GM18907 (cell line): Measurements from ENCODE around the gene KRT7.
"Not testable (repeated sequence)": the region's sequence is repeated elsewhere in the genome, so short reads cannot be mapped to it uniquely, and the experiment has no call there.

Experiments used
- ATAC-seq: cut with Tn5 transposase; IDR thresholded peaks from one replicate; pipeline ENCODE4 v1.9.1; 2021; ENCODE audit warnings: mild to moderate bottlenecking, moderate library complexity; ENCODE audit not compliant: unreplicated experiment

The KRT7 gene

DNA sequence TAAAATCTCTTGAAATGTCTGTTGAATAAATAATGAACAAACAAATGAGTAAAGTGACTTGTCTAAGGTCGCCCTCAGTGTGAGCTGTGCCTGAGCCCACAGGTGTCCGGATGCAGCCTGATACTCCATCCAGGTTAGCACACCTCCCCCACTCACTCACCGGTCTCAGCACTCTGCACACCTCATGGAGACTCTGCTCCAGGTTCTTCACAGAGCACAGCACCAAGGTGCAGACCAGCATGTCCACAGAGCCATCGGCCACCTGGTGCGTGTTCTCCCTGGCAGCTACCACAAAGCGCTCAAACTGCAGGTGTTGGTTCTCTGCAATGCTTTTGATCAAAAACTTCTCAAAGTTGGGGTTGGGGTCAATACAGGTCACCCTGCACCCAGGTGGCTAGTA, 4.1 kb upstream of the KRT7 start:
- no peak for ATAC-seq

DNA sequence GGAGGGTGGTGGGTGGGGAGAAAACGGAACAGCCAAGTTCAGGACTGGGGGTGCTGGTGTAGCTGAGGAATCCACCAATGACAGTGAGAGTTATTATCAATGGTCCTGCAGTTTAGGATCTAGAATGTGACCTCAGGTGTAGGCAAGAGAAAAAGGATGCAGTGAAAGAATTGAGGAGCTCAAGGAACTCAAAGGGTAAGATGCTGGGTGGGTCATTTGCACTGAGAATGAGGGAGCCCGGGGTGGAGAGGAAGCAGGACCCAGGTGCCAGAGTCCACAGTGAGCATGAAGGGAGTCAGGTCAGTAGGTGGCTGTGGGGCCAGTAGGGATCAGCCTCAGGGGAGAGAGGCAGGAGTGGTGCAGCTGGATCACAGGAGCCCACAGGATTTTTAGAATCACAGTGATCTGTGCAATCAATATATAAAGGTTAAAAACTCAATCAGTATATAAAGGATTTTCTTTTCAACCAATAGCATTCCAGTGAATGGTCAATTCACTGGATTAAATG, 3.2 kb upstream of the KRT7 start:
- no peak for ATAC-seq

DNA sequence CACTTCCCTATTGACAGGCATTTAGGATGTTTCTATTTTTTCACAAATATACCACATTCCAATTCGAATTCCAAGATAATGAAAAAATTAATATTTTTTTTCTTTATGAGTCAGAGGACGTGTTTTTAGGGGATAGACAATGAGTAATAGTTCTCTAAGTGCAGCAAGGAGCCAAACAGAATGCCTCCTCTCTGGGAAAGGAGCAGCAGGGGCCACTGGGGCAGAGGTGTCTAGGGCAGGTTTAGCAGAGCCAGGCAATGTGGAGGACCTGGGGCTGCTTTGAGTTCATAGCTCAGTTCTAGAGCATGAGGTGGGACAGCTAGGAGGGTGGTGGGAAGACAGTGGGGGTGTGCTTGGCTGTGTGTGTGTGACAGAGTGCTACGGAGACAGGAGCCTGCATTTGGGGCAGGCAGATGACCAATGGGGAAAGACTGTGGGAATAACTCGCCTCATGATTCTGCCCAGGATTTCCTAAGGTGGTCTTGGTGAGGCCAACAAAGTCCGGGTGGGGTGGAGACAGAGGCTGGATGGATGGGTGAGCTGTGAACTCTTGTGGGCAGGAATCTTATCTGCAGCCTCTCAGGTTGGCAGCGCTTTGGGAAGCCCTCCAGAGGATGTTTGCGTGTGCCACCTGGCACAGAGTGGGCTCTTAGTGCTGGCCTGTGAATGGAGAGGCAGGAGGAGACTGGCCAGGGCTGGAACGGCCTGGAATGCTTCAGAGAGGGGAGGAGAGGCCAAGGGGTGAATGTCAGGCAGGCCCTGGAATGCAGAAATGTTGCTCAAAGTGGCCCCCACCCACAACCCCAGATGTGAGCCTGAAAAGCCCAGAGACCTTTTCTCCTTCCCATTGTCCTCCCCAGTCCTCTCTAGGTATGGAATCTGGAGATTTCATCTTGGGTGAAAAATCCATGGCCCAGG, 2.4 kb upstream of the KRT7 start:
- ATAC-seq = no peak

DNA sequence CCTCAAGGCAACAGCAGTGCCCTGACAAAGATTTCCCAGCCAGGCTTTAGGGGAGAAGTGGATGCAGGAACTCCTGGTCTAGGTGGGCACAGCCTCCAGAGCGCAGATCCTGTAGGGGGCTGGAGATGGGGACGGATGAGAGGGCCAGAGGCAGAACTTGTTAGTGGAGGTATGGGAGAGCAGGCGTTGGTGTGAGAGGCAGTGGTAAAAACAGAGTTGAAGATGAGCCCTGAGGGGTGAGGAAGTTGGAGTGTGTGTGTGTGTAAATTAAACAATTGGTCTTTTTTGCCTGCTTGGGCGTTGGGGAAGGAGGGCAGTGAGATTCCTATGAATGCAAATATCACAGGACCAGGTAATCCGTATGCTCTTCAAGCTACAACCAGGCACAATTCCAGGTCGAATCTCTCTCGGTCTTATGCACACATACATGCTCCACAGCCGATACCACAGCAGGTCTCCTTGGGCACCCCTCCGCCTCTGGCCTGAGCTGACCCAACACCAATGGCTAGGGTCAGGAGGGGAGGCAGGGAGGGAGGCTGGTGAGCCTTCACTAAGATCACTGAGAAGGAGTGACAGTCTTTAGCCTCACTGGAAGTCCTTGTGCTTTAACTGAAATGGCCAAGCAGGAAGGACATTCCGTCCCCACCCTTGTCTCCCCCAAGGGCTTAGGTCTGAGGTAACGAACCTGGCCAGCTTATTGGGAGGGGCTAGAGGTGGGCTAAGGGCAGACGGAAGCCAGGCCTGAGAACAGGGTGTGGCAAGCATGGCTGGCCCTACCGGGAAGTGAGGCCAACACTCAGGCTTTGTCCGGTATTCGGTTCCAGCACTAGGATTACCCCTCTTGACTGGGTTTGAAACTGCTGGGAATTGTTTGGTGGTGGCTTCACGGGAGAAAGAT, 1.5 kb upstream of the KRT7 start:
- no peak for ATAC-seq

DNA sequence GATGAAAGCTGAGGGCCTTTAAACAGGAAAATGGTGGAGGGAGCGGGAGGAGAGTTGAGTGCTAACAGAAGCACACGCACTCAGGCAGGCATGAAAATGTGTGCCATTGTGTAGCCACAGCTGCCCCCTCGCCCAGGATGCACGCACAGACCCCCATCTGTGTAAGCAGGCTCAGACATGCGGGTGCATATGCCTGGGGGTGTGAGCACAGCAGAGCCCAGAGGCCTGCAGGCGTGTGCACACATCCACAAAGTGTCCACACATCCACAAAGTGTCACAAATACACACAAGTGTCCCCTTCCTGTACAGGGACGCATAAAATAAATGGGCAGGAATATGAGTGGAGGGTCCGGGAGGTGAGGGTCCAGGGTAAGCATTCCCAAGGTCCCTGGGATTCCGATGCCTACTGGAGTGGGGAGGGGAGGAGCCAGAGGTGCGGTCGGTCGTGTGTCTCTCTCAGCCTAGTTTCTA, 805 bp upstream of the KRT7 start:
- ATAC-seq = no peak

DNA sequence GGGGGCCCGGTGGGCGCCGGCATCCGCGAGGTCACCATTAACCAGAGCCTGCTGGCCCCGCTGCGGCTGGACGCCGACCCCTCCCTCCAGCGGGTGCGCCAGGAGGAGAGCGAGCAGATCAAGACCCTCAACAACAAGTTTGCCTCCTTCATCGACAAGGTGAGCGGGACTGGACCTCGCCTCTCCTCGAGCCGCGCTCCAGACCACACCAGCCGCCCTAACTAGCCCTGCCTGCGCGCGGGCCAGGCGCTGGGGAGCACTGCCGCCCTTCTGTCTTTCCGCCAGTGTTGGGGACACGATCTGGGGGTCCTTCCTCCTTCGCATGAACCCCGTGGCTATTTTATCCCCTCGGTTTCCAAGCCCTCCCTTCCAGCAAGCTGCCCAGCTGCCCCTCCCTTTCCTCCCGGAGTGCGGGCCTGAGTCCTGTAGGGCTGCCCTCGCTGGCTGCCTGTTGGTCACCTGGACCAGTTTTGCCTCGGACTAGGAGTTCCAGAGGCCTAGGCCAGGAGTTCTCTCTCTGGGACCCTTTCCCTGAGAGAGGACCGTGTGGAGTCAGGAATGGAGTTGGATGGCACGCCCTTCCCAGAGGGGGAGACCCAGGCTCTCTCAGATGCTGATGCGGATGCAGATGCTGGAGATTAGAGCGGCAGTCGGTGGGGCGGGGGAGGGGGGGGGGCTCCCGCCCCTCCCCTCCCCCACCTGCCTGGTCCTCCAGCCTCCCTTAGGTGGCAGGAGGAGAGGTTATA, 592 bp downstream of the KRT7 start:
- no peak for ATAC-seq

DNA sequence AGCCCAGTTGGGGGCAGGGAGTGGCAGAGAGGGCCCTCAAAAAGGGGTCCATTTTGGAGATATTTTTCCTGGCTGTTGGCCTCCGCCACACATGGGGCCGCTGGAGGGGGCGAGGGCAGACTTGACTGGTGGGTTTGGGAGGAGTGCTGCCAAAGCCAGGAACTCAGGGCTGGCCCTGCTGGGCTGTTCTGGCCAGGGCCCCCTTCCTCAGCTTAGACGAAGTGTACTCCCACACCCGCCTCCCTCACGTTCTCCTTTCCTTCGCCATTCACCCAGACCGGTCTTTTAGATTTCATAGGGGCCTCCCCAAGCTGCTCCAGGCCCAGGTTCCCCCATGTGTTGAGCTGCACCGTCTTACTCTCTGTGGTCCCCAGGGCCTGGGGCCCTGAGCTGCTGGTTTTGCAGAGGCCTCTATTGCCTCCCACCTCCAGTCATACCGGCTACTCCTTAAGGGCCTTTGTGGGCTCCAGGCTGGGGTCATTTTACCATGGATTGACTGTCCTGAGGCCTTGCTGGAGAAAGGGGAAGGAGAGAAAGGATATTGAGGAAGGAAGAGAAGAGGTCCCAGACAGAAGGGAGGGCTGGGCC, 1.3 kb downstream of the KRT7 start:
- no peak for ATAC-seq

DNA sequence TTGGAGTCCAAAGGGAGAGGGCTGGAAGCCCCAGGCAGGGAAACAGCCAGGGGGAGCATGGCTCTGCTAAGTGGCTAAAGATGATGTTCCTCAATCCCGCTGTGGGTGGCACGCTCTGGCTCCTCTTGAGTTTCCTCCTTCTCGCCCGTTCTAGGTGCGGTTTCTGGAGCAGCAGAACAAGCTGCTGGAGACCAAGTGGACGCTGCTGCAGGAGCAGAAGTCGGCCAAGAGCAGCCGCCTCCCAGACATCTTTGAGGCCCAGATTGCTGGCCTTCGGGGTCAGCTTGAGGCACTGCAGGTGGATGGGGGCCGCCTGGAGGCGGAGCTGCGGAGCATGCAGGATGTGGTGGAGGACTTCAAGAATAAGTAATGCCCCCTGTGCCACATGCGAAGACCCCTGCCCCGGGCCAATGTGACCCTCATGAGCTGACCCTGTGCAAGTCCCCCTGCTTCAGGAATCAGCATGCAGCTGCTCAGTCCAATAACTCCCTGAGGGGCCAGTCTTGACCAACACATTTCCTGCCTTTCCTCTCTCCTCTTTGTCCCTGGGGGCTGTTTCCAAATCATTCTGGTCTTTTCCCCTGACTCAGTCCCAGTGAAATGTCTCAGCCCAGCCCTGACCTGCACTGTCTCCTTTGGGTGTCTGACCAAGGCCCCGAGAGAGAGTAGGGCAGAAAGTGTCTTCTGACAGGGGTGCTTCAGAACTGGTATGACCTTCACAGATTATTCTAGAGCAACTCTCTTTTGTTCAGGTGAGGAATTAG, 2.1 kb downstream of the KRT7 start:
- no peak for ATAC-seq

DNA sequence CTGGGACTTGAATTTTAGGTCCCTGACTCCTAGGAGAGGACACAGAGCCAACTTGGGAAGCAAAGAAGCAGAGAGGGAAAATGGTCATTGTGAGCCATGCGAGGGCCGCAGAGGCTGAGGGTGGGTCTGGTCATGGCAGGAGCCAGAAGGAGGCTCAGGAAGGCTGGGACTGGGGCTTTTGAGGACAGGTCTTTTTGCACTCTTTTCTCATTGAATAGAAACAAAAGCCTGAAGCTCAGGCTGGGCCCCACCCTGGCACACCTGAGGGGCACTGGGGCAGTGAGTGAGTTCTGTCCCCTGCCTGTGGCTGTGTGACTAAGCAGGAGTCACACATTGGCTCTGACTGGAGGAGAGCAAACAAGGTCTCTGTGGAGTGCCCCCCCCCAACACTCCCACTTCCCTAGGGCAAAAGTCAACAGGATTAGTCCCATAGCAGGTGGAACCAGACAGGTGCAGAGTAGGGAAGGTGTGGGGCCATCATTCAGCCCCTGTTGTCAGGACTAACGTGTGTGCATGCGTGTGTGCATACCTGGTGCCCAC, 2.8 kb downstream of the KRT7 start:
- no peak for ATAC-seq

DNA sequence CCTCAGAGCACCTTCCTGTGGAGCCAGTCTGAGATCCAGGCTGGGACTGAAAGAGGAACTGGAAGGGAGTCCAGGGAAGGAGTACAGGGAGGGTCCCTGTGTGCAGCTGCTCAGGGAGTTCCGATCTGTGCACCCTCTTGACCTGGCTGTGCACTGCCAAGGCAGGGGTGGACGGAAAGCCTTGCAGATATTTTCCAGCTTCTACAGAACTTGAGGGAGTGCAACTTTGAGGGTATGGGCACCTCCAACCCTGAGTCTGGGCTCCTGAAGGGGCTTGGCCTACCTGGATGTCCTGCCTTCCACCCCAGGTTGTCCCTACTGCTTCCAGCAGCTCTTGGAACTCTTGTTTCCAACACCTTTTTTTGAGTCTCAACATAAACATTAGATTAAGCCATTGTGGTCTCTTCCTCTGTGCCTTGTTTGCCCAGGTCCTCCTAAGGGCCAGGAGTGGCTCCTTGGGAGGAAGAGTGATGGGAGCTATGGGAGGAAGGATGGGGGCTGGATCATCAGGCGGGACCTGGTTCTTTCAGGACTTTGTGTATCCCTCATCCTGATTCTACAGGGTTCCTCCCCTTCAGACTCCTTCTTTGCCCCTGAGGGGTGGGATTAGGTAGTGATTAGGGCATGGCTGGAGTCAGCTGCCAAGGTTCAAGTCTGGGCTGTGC, 3.5 kb downstream of the KRT7 start:
- no peak for ATAC-seq

DNA sequence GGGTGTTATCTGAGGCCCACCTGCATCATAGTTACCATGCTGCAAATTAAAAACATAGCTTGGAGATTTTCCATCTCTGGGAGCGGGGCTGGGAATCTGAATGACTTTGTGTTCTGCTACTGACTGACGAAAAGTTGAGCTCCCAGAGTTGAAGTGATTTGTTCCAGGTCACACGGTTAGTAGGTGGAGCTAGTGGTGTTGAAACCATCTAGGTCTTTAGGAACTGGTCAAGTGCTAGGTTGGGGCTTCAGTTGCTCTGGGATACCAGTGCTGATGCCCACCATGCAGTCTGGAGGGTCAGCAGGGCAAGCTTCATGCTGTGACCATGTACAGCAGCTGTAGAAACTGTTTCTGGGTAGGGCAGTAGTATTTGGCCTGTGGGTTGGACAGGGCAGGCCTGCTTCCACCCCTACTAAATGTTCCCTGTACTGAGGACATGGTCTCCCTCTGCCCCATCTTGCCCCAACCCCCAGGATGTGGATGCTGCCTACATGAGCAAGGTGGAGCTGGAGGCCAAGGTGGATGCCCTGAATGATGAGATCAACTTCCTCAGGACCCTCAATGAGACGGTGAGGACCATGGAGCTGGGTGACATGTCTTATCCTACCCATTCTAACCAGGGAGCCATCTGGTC, 5.3 kb downstream of the KRT7 start:
- no peak for ATAC-seq

DNA sequence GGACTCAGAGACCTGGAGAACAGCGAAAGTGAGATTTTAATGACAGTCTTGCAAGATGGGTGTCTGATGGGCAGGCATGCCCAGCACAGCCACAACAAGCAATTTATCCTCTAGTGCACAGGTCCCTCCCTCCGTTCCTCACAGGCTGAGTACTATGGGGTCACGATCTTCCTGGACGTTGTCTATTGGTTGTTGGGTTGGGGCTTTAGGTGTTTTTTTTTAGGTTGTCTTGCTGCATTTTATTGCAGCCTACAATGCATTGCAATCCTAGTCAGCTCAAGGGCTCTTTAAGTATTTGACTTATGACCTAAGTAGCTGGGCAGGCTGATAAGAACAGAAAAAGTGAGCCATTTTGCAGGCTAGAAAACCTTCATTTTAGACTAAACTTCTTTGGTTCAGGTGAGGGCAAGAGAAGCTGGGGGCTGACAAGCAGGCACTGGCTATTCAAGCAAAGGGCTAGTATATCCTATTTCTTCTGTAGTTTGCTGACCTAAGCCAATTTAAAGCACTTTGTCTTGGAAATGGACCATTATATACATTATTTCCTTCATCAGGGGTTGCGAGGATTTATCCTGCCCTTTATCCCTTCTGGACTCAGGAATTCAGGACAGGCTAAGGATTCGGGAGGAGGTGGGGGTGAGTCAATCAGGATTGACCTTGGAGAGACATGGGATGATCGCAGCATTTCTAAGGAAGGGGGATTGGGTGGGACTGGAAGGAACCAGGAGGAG, 6.0 kb downstream of the KRT7 start:
- ATAC-seq = no peak

DNA sequence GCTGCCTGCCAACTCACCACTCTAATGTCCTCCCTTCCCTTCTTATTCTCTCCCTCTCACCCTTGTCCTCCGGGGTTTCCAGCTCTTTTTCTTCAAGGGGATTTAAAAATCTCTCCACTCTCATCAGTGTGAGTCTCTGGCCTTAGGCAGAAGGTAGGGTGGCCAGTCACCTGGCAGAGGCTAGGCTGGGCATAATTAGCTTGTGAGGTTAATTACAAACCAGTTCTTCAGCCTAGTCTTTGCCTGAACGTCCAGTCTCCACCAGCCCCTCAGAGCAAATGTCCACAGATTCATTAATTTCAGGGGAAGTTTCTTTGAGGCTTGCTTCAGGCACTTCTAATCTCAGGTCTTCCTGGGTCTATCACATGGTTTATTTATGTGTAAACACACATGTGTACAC, 6.7 kb downstream of the KRT7 start:
- ATAC-seq = no peak

DNA sequence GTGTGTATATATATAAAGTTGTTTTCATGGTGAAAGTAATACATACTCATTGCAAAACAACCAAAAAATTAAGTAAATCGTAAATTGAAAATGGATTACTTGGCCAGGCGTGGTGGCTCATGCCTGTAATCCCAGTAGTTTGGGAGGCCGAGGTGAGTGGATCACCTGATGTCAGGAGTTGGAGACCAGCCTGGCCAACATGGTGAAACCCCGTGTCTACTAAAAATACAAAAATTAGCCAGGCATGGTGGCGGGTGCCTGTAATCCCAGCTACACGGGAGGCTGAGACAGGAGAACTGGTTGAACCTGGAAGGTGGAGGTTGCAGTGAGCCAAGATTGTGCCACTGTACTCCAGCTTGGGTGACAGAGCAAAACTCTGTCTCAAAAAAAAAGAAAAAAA, 7.2 kb downstream of the KRT7 start:
- ATAC-seq = not testable (repeated sequence)

DNA sequence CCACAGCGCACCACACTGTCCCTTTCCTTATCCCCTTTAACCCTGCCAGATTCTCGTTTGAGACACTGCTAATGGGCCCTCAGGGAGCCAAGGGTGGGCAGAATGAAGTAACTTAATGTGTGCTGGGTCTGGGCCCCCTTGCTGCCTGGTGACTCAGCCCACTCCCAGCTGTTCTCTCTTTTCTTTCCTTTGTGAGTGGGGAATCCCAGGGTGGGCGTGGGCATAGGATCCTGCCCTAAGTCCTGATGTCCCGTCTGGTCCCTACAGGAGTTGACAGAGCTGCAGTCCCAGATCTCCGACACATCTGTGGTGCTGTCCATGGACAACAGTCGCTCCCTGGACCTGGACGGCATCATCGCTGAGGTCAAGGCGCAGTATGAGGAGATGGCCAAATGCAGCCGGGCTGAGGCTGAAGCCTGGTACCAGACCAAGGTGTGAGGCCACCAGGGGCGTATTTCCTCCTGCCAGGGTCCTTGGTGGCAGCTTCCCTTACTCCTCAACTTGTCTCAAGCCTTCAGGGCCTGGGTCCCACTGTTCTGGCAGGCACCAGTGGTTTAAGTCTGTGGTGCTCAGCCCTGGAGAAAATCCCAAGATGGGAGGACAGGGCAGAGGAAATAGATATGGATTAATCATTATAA, 8.3 kb downstream of the KRT7 start:
- ATAC-seq = no peak

DNA sequence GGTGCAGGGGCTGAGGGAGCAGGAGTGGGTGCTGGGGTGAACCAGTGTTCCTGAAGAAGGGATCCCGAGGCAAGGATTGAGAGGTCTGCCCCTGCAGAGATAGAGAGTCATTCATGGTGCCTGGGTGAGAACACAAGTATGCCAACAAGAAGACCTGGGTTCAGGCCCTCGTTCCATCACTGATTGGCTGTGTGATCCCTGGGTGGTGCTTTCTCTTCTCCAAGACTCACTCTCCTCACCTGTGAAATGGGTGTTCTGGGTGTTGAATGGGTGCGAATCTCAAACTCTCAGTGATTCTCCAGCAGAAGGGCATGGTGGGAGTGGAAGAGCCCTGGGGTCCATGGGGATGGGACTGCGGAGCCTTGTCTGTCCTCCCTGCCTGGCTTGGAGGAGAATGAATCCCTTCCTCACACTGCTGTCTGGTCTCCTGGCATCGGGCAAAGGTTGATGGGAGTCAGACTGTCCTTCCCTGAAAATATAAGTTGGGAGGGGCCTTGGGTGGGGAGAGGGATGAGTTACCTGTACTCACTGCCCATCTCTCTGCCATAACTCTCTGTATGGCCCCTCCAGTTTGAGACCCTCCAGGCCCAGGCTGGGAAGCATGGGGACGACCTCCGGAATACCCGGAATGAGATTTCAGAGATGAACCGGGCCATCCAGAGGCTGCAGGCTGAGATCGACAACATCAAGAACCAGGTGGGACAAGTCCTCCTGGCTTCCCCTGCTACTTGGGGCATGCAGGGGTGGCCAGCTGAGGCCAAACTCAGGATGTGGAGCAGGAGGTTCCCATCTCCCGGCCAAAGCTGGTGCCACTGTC, 9.6 kb downstream of the KRT7 start:
- ATAC-seq = no peak
